ENCODE measurements around the gene NOG.

Gene NOG

DNA sequence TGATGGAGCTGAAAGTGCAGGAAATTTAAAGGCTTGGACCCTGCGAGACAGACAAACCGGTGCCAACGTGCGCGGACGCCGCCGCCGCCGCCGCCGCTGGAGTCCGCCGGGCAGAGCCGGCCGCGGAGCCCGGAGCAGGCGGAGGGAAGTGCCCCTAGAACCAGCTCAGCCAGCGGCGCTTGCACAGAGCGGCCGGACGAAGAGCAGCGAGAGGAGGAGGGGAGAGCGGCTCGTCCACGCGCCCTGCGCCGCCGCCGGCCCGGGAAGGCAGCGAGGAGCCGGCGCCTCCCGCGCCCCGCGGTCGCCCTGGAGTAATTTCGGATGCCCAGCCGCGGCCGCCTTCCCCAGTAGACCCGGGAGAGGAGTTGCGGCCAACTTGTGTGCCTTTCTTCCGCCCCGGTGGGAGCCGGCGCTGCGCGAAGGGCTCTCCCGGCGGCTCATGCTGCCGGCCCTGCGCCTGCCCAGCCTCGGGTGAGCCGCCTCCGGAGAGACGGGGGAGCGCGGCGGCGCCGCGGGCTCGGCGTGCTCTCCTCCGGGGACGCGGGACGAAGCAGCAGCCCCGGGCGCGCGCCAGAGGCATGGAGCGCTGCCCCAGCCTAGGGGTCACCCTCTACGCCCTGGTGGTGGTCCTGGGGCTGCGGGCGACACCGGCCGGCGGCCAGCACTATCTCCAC, at the start of gene NOG:
Gene NOG (plus strand): TSS at position 54 of the 674 bp plus-strand sequence. CDS start 525 bp downstream, at position 579.
- Mint-ChIP-seq H3K9me3 (no peaks in the 10 kb centered on the region), H3K27ac (no peak within 1 kb of the TSS), H3K36me3 (no peaks in the 10 kb centered on the region), H3K4me3 (peak within 1 kb of the TSS; percentile 71), H3K27me3 (peaks cover 70% of the 10 kb centered on the region), H3K4me1 (peaks cover 34% of the 10 kb centered on the region)
- ATAC-seq = peak; percentile 60

DNA sequence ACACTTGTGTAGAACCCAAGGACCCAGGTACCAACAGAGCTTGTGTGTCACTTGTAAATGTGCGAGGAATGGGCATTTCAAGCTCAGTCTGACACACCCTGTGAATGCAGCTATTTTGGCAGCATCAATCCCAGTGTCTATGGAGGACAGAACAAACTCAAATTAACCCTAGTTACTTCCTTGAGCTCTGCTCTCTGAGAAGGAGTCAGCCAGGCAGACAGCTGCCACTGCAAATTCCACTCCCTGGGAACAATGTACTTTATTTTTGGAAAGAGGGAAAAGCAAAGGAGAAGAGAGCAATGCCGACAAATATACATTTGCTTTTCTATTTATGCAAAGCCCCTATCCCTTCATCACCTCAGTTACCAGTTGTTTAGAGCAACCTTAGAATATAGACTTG, 48.4 kb upstream of the NOG start:
- ATAC-seq = no peak
- Mint-ChIP-seq H3K9me3 (peaks cover 3% of the 10 kb centered on the region), H3K27me3 (peaks cover 29% of the 10 kb centered on the region), H3K4me1 (no peaks in the 10 kb centered on the region), H3K27ac (no peak overlapping the region), H3K4me3 (no peak overlapping the region), H3K36me3 (no peaks in the 10 kb centered on the region)

DNA sequence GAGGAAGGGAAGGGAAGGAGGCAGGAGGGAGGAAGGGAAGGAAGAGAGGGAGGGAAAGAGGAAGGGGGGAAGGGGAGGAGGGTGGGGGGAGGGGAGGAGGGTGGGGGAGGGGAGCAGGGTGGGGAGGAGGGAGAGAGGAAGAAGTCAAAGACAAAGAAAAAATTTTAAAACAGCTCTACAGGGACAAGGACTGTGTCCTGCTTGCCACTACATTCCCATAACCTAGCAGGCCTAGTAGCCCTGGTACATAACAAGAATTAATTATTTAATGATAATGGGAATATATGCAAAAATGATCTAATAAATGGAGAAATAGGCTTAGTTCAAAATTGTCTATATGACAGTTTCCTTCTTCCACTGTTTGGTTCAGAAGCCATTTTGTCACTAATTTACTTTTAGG, 47.6 kb upstream of the NOG start:
- Mint-ChIP-seq H3K4me1 (no peaks in the 10 kb centered on the region), H3K9me3 (peaks cover 3% of the 10 kb centered on the region), H3K36me3 (no peaks in the 10 kb centered on the region), H3K4me3 (no peak overlapping the region), H3K27me3 (peaks cover 29% of the 10 kb centered on the region), H3K27ac (no peak overlapping the region)
- no peak for ATAC-seq

GRCh38 chr17:56548661-56549060, 44.8 kb upstream of the NOG start:
- peaks cover 11% of the 10 kb centered on the region for H3K27me3 Mint-ChIP-seq
- H3K9me3 Mint-ChIP-seq = peaks cover 8% of the 10 kb centered on the region
- no peaks in the 10 kb centered on the region for H3K36me3 Mint-ChIP-seq
- no peaks in the 10 kb centered on the region for H3K4me1 Mint-ChIP-seq
- no peak overlapping the region for H3K4me3 Mint-ChIP-seq
- no peak overlapping the region for H3K27ac Mint-ChIP-seq
- no peak for ATAC-seq

- H3K36me3 Mint-ChIP-seq = no peaks in the 10 kb centered on the region
- no peaks in the 10 kb centered on the region for H3K4me1 Mint-ChIP-seq
- no peak overlapping the region for H3K4me3 Mint-ChIP-seq
- no peak for ATAC-seq
- H3K9me3 Mint-ChIP-seq = peaks cover 8% of the 10 kb centered on the region
- no peak overlapping the region for H3K27ac Mint-ChIP-seq
- peaks cover 4% of the 10 kb centered on the region for H3K27me3 Mint-ChIP-seq
Measured at GRCh38 chr17:56549501-56549900, 44.0 kb upstream of the NOG start.

DNA sequence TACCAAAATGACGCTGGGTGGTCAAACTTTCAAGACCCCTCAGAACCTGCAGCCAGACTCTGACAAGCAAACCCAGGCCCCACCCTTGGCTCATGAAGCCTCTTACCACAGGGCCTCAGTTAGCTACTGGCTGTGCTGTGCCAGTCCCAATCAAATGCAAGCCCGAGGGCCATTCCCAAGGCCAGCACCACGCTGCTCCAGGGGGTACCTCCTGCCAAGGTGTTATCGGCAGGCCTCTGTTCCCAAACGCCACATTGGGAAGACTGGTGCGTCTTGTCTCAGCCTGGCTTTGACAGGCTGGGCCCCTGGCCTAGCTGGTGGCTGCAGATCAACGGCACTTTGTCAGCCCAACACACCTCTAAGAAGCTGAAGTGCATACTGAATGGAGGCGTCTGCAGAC, 35.8 kb upstream of the NOG start:
- Mint-ChIP-seq H3K27me3 (peaks cover 8% of the 10 kb centered on the region), H3K4me3 (no peak overlapping the region), H3K9me3 (no peaks in the 10 kb centered on the region), H3K36me3 (no peaks in the 10 kb centered on the region), H3K4me1 (no peaks in the 10 kb centered on the region), H3K27ac (no peak overlapping the region)
- no peak for ATAC-seq

GRCh38 chr17:56558088-56558487, 35.4 kb upstream of the NOG start:
- Mint-ChIP-seq H3K4me3 (no peak overlapping the region), H3K36me3 (no peaks in the 10 kb centered on the region), H3K4me1 (no peaks in the 10 kb centered on the region), H3K27me3 (peaks cover 8% of the 10 kb centered on the region), H3K27ac (no peak overlapping the region), H3K9me3 (no peaks in the 10 kb centered on the region)
- no peak for ATAC-seq

GRCh38 chr17:56570199-56570598, 23.3 kb upstream of the NOG start:
- Mint-ChIP-seq H3K4me1 (no peaks in the 10 kb centered on the region), H3K9me3 (no peaks in the 10 kb centered on the region), H3K27me3 (peaks cover 11% of the 10 kb centered on the region), H3K36me3 (no peaks in the 10 kb centered on the region), H3K4me3 (no peak overlapping the region), H3K27ac (no peak overlapping the region)
- ATAC-seq = no peak

DNA sequence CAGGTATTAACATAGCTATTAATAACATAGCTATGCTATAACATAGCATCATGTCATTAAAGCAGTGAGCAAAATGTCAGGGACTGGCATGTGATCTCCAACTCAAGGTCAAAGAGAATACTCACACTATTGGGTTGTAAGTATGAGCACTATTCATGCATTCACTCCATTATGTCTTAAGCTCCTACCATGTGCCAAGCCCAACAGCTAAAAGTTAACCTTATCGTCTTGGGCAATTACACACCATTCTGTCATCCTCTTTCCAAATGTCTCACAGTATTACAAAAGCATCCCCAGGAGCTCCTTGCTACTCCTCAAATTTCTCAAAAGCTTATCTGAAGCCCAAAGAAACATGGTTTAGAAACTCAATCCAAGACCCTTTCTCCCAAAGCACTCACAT, 22.0 kb upstream of the NOG start:
- H3K27me3 Mint-ChIP-seq = peaks cover 16% of the 10 kb centered on the region
- no peaks in the 10 kb centered on the region for H3K9me3 Mint-ChIP-seq
- H3K4me3 Mint-ChIP-seq = no peak overlapping the region
- no peaks in the 10 kb centered on the region for H3K4me1 Mint-ChIP-seq
- H3K36me3 Mint-ChIP-seq = no peaks in the 10 kb centered on the region
- H3K27ac Mint-ChIP-seq = no peak overlapping the region
- no peak for ATAC-seq

DNA sequence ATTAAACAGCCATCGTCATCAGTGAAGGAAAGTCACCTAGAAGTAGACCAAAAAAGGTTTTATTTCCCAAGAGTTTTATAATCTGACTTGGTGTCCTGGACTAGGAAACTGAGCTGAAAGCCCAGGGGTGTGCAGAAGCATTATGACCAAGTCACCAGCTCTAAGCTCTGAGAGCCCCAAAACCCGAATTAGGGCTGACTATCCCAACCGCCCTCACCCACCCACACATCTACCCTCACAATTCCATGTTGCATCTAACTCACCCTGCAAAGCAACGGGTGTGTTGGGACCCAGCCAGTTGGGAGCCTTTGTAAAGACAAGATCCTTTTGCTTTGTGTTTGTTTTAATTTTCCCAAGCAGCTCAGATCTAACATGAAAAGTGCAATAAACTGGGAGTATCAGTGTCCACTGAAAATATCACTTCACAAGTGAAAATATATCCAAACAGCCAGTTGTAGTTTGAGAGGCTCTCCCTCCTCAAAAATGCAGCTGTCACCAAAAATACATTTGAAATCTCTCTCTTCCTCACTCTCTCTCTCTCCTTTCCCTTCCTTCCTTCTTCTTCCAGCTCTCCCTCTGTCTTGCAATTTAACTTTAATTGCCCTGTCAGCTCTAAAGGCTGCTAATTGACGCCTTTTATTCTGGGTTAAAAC, 16.2 kb upstream of the NOG start:
- no peak for ATAC-seq
- H3K27ac Mint-ChIP-seq = no peak overlapping the region
- H3K27me3 Mint-ChIP-seq = peaks cover 39% of the 10 kb centered on the region
- no peak overlapping the region for H3K4me3 Mint-ChIP-seq
- H3K9me3 Mint-ChIP-seq = no peaks in the 10 kb centered on the region
- no peaks in the 10 kb centered on the region for H3K4me1 Mint-ChIP-seq
- no peaks in the 10 kb centered on the region for H3K36me3 Mint-ChIP-seq

- ATAC-seq = no peak
- no peaks in the 10 kb centered on the region for H3K9me3 Mint-ChIP-seq
- H3K4me1 Mint-ChIP-seq = no peaks in the 10 kb centered on the region
- no peaks in the 10 kb centered on the region for H3K36me3 Mint-ChIP-seq
- H3K27ac Mint-ChIP-seq = no peak overlapping the region
- no peak overlapping the region for H3K4me3 Mint-ChIP-seq
- H3K27me3 Mint-ChIP-seq = peaks cover 39% of the 10 kb centered on the region
Measured at GRCh38 chr17:56577843-56578204, 15.7 kb upstream of the NOG start.

GRCh38 chr17:56581635-56582627, 11.6 kb upstream of the NOG start:
- Mint-ChIP-seq H3K9me3 (no peaks in the 10 kb centered on the region), H3K27me3 (peaks cover 39% of the 10 kb centered on the region), H3K4me3 (no peak overlapping the region), H3K27ac (no peak overlapping the region), H3K4me1 (no peaks in the 10 kb centered on the region), H3K36me3 (no peaks in the 10 kb centered on the region)
- ATAC-seq = no peak

- Mint-ChIP-seq H3K27me3 (peaks cover 45% of the 10 kb centered on the region), H3K36me3 (no peaks in the 10 kb centered on the region), H3K9me3 (no peaks in the 10 kb centered on the region), H3K4me1 (no peaks in the 10 kb centered on the region), H3K27ac (no peak overlapping the region), H3K4me3 (no peak overlapping the region)
- no peak for ATAC-seq
Measured at GRCh38 chr17:56583772-56584171, 9.7 kb upstream of the NOG start.

DNA sequence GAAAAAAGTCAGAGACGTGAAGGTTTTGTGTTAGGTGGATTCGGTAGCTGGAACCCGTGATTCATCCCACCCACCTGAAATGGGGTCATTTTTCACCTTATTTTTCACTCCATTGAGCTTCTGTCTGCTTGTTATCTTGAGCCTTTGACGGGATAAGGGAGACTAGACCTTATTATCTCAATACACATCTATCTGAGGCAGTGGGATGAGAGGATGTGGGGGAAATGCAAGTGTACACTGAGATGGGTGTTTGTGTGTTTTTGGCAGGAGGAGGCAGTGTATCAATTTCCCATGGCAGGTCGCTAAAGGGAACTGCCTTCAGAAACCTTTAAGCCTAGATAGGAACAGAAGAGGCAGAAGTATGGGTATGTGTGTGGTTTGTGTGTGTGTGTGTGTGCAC, 6.2 kb upstream of the NOG start:
- no peak overlapping the region for H3K4me3 Mint-ChIP-seq
- no peak for ATAC-seq
- H3K36me3 Mint-ChIP-seq = no peaks in the 10 kb centered on the region
- peaks cover 62% of the 10 kb centered on the region for H3K27me3 Mint-ChIP-seq
- peaks cover 3% of the 10 kb centered on the region for H3K4me1 Mint-ChIP-seq
- no peaks in the 10 kb centered on the region for H3K9me3 Mint-ChIP-seq
- no peak overlapping the region for H3K27ac Mint-ChIP-seq

DNA sequence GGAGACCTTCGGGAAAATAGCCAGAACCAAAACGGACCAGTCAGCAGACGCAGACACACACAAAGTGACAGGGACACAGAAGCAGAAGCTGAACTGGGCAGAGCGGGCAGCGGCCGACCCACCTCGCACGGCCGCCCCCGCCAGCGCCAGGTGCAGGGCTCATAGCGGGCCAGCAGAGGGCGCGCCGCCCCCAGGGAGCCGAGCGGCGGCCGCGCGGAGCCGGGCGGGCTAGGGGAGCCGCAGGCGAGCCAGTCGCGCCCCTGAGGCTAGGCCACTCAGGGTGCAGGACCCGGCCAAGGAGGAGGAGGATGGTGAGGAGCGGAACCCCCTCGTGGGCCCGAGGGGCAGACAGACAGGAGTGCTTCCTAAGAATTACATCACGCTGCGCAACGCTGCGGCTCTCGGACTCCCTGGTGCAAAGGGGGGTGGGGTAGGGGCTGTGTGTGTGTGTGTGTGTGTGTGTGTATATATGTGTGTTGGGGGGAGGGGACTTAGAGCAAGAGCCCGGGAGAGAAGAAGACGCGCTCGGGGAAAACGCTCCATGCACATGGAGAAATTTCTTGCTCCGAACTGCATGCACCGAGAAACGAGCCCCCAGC, 913 bp upstream of the NOG start:
- Mint-ChIP-seq H3K4me1 (peaks cover 34% of the 10 kb centered on the region), H3K4me3 (peak overlapping the region; percentile 65), H3K27ac (no peak overlapping the region), H3K27me3 (peaks cover 68% of the 10 kb centered on the region), H3K9me3 (no peaks in the 10 kb centered on the region), H3K36me3 (no peaks in the 10 kb centered on the region)
- peak; percentile 79 for ATAC-seq

All from stimulated activated memory B cell treated with anti-CD40 and anti-IgM and Interleukin-4, amounts not matched to agents 10 μg/mL and 1 μg/mL and 100 μg/mL, for 72 hours (primary cell).